HuH-7.5 (cell line): ENCODE measurements around the gene ZNF778.

Source experiments
- DNase-seq: peaks from one replicate; pipeline ENCODE4 v3.0.0; 2011; ENCODE audit warnings: low spot score

ZNF778 gene

GRCh38 chr16:89277641-89278341 is 60.3 kb downstream of the ZNF778 start:
- no peak for DNase-seq

GRCh38 chr16:89278441-89279240 is 61.1 kb downstream of the ZNF778 start:
- DNase-seq: no peak

GRCh38 chr16:89279666-89280481 is 62.4 kb downstream of the ZNF778 start:
- DNase-seq: no peak

GRCh38 chr16:89280546-89281188 is 63.2 kb downstream of the ZNF778 start:
- no peak for DNase-seq

- DNase-seq: no peak
Measured at GRCh38 chr16:89281189-89281577, 63.7 kb downstream of the ZNF778 start.

- DNase-seq: no peak
Measured at GRCh38 chr16:89281829-89282228, 64.3 kb downstream of the ZNF778 start.

- DNase-seq: no peak
Measured at GRCh38 chr16:89282523-89282922, 65.0 kb downstream of the ZNF778 start.

- no peak for DNase-seq
Measured at GRCh38 chr16:89283449-89283848, 65.9 kb downstream of the ZNF778 start.

GRCh38 chr16:89285381-89285780 is 67.9 kb downstream of the ZNF778 start:
- DNase-seq: no peak

- DNase-seq: no peak
Measured at GRCh38 chr16:89286096-89286495, 68.6 kb downstream of the ZNF778 start.
